ENCODE results near the gene PAX2.

Gene PAX2

DNA sequence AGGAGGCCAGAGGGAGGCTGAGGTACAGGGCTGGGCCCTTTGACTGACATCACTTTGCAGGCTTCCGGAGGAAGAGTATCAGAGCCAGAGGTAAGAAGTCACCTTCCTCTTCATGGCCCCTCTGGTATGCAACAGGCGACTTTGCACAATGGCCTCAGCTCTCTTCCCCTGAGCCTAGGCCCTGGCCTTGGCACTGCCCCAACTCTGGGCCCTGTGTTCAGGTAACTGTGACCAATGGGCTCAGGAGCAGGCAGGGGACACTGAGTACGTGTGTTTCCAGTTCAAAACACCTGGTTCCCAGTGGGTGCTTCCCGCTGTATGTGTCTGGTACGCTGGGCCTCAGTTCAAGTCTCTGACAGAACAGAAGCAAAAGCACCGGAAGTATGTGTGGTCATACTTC, 12.1 kb upstream of the PAX2 start (continued):
- TF ChIP-seq, protein P1, sequence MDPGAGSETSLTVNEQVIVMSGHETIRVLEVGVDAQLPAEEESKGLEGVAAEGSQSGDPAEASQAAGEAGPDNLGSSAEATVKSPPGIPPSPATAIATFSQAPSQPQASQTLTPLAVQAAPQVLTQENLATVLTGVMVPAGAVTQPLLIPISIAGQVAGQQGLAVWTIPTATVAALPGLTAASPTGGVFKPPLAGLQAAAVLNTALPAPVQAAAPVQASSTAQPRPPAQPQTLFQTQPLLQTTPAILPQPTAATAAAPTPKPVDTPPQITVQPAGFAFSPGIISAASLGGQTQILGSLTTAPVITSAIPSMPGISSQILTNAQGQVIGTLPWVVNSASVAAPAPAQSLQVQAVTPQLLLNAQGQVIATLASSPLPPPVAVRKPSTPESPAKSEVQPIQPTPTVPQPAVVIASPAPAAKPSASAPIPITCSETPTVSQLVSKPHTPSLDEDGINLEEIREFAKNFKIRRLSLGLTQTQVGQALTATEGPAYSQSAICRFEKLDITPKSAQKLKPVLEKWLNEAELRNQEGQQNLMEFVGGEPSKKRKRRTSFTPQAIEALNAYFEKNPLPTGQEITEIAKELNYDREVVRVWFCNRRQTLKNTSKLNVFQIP (CRISPR knock-in tag; IDR thresholded peaks at IDR 0.05; ENCODE audit: borderline replicate concordance, low read depth), result no peak
- no peak for TF ChIP-seq RARB (CRISPR knock-in tag; IDR thresholded peaks at IDR 0.05)

DNA sequence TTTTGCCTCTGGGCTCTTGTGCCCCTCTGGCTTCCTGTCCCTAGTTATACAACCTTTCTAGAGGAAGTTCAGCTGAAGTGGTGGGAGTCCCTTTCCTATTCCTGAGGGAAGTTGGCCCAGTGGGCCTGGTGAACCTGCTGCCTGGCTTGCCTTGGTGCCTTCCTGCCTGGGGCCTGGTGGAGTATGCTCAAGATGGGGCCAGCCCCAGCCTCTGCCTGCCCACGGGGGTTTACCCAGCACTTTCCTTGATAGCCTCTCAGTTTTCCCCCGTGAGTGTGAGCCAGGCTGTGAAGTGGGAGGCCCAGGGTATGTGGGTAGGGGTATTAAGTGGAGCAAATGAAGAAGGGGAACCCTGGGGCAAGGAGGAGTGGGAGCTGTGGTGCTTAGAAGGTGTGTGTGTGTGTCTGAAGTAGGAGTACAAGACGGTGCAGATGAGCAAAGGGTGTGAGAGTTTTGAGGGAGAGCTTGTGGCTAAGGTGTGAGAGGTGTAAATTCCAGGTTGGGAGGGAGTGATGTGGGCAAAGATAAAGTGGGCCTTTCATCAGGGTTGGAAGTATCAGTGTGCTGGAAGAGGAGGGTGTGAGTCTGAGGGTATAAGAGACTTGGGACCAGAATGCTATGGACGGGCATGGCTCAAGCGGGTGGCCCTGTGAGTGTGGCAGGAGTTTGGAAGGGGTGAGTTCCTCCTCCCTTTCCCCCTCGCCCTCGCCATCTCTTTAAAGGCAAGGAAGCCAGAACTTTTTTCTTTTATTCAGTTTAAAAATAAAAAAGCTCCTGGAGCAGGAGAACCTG, 10.9 kb upstream of the PAX2 start:
- TF ChIP-seq ARNTL (CRISPR knock-in tag; IDR thresholded peaks at IDR 0.05; ENCODE audit: borderline replicate concordance, low read depth) (no peak), ISL1 (CRISPR knock-in tag; IDR thresholded peaks at IDR 0.05) (no peak), PPARA (CRISPR knock-in tag; IDR thresholded peaks at IDR 0.05; ENCODE audit: borderline replicate concordance) (no peak), ZNF70 (CRISPR knock-in tag; IDR thresholded peaks at IDR 0.05) (no peak), OSR1 (CRISPR knock-in tag; IDR thresholded peaks at IDR 0.05) (no peak), ZNF8 (CRISPR knock-in tag; IDR thresholded peaks at IDR 0.05) (no peak)
- TF ChIP-seq, protein P2, sequence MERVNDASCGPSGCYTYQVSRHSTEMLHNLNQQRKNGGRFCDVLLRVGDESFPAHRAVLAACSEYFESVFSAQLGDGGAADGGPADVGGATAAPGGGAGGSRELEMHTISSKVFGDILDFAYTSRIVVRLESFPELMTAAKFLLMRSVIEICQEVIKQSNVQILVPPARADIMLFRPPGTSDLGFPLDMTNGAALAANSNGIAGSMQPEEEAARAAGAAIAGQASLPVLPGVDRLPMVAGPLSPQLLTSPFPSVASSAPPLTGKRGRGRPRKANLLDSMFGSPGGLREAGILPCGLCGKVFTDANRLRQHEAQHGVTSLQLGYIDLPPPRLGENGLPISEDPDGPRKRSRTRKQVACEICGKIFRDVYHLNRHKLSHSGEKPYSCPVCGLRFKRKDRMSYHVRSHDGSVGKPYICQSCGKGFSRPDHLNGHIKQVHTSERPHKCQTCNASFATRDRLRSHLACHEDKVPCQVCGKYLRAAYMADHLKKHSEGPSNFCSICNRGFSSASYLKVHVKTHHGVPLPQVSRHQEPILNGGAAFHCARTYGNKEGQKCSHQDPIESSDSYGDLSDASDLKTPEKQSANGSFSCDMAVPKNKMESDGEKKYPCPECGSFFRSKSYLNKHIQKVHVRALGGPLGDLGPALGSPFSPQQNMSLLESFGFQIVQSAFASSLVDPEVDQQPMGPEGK (CRISPR knock-in tag; IDR thresholded peaks at IDR 0.05; ENCODE audit: borderline replicate concordance), result no peak
- TF ChIP-seq, protein P1 (CRISPR knock-in tag; IDR thresholded peaks at IDR 0.05; ENCODE audit: borderline replicate concordance, low read depth), result no peak
- no peak for ATAC-seq

DNA sequence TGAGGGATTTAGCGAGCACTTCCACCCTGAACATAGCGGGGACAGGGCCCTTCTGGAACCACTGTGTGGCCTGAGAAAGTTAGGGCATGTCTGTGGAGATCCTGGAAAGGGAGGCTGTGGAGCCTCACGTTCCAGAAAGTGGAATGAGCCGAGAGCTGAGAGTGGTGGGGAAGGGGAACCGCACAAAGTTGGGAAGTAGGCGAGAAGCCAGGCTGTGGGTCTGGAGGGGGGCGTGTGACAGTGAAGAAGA, 10.4 kb upstream of the PAX2 start:
- no peak for TF ChIP-seq TOX (CRISPR knock-in tag; IDR thresholded peaks at IDR 0.05; ENCODE audit: borderline replicate concordance)
- no peak for TF ChIP-seq OSR1 (CRISPR knock-in tag; IDR thresholded peaks at IDR 0.05)
- TF ChIP-seq ARNTL (CRISPR knock-in tag; IDR thresholded peaks at IDR 0.05; ENCODE audit: borderline replicate concordance, low read depth), result no peak
- no peak for TF ChIP-seq ZC3H10 (CRISPR knock-in tag; IDR thresholded peaks at IDR 0.05)
- TF ChIP-seq ZFP3 (CRISPR knock-in tag; IDR thresholded peaks at IDR 0.05), result no peak
- TF ChIP-seq, protein P1 (CRISPR knock-in tag; IDR thresholded peaks at IDR 0.05; ENCODE audit: borderline replicate concordance, low read depth), result no peak
- no peak for TF ChIP-seq RARB (CRISPR knock-in tag; IDR thresholded peaks at IDR 0.05)
- TF ChIP-seq ZNF70 (CRISPR knock-in tag; IDR thresholded peaks at IDR 0.05), result no peak
- ATAC-seq, result no peak

DNA sequence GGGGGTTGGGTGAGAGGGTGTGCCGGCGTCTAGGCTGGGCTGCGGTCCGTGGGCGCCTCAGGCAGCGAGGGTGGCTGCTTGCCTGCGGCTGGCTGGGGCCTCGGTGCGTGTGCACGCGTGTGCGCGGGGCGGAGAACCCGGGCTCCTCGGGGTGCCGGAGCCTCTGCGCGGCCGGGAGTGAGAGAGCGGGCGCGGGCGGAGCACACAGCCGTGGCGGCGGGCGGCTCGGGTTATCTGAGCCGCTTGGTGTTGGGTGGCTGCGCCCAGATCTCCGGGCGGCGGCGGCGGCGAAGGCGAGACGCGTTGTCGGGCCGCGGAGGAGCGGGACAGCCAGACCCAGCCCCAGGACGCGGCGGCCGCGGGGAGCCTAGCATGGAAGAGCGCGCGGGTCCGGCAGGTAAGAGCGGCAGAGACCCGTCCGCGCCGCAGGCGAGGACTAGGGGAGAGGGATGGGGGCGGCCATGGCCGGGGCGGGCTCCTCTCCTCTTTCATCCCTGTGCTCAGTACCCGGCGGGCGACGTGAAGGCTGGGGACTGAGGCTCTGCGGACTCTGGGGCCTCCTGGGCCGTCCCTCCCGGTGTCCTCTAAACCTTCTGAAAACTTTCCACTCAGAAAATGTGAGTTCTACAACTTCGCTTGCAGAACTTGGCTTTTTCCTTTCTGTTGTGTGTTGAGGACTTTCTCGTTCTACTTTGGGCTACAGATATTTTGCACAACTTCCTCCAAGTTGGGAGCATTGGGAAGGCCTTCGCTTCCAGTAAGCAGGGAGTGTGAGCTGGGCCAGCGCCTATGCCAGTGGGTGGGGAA, 9.8 kb upstream of the PAX2 start:
- ATAC-seq, result no peak
- no peak for TF ChIP-seq RARB (CRISPR knock-in tag; IDR thresholded peaks at IDR 0.05)
- no peak for TF ChIP-seq CSDC2 (CRISPR knock-in tag; IDR thresholded peaks at IDR 0.05)
- TF ChIP-seq OSR1 (CRISPR knock-in tag; IDR thresholded peaks at IDR 0.05), result no peak
- TF ChIP-seq ARNTL (CRISPR knock-in tag; IDR thresholded peaks at IDR 0.05; ENCODE audit: borderline replicate concordance, low read depth), result no peak
- no peak for TF ChIP-seq ZFP3 (CRISPR knock-in tag; IDR thresholded peaks at IDR 0.05)
- TF ChIP-seq, protein P3, sequence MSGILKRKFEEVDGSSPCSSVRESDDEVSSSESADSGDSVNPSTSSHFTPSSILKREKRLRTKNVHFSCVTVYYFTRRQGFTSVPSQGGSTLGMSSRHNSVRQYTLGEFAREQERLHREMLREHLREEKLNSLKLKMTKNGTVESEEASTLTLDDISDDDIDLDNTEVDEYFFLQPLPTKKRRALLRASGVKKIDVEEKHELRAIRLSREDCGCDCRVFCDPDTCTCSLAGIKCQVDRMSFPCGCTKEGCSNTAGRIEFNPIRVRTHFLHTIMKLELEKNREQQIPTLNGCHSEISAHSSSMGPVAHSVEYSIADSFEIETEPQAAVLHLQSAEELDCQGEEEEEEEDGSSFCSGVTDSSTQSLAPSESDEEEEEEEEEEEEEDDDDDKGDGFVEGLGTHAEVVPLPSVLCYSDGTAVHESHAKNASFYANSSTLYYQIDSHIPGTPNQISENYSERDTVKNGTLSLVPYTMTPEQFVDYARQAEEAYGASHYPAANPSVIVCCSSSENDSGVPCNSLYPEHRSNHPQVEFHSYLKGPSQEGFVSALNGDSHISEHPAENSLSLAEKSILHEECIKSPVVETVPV (CRISPR knock-in tag; IDR thresholded peaks at IDR 0.05), result no peak
- TF ChIP-seq ZNF8 (CRISPR knock-in tag; IDR thresholded peaks at IDR 0.05), result no peak
- TF ChIP-seq, protein P4, sequence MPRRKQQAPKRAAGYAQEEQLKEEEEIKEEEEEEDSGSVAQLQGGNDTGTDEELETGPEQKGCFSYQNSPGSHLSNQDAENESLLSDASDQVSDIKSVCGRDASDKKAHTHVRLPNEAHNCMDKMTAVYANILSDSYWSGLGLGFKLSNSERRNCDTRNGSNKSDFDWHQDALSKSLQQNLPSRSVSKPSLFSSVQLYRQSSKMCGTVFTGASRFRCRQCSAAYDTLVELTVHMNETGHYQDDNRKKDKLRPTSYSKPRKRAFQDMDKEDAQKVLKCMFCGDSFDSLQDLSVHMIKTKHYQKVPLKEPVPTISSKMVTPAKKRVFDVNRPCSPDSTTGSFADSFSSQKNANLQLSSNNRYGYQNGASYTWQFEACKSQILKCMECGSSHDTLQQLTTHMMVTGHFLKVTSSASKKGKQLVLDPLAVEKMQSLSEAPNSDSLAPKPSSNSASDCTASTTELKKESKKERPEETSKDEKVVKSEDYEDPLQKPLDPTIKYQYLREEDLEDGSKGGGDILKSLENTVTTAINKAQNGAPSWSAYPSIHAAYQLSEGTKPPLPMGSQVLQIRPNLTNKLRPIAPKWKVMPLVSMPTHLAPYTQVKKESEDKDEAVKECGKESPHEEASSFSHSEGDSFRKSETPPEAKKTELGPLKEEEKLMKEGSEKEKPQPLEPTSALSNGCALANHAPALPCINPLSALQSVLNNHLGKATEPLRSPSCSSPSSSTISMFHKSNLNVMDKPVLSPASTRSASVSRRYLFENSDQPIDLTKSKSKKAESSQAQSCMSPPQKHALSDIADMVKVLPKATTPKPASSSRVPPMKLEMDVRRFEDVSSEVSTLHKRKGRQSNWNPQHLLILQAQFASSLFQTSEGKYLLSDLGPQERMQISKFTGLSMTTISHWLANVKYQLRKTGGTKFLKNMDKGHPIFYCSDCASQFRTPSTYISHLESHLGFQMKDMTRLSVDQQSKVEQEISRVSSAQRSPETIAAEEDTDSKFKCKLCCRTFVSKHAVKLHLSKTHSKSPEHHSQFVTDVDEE (CRISPR knock-in tag; IDR thresholded peaks at IDR 0.05), result no peak
- TF ChIP-seq PPARA (CRISPR knock-in tag; IDR thresholded peaks at IDR 0.05; ENCODE audit: borderline replicate concordance), result no peak
- no peak for TF ChIP-seq SNAI2 (CRISPR knock-in tag; IDR thresholded peaks at IDR 0.05)
- TF ChIP-seq, protein P1 (CRISPR knock-in tag; IDR thresholded peaks at IDR 0.05; ENCODE audit: borderline replicate concordance, low read depth), result no peak
- TF ChIP-seq BACH2 (CRISPR knock-in tag; IDR thresholded peaks at IDR 0.05; ENCODE audit: borderline replicate concordance), result no peak
- TF ChIP-seq ZNF70 (CRISPR knock-in tag; IDR thresholded peaks at IDR 0.05), result no peak

All from SK-N-SH treated with all-trans-retinoic acid at 6 μM for 48 hours (cell line).